Measurements from ENCODE around the gene KRT83.

Gene KRT83

GRCh38 chr12:52317468-52318052 is 3.6 kb downstream of the KRT83 start:
- TF ChIP-seq FOXP2 (optimal IDR thresholded peaks at IDR 0.05; ENCODE audit: borderline replicate concordance, extremely low read depth, extremely low read length, insufficient read depth) (no peak), TAF1 (IDR thresholded peaks at IDR 0.05; ENCODE audit: borderline replicate concordance, insufficient read depth, low read length) (no peak), SIN3A (IDR thresholded peaks at IDR 0.05; ENCODE audit: borderline replicate concordance, insufficient read depth, low read length) (no peak), POLR2AphosphoS5 (IDR thresholded peaks at IDR 0.05; ENCODE audit: low read depth, low read length) (no peak), REST (IDR thresholded peaks at IDR 0.05; ENCODE audit: insufficient read depth in 1 of 2, low read depth in 2 of 2, low read length in 2 of 2) (no peak)

GRCh38 chr12:52316701-52317100 is 4.5 kb downstream of the KRT83 start:
- no peak for TF ChIP-seq TAF1 (IDR thresholded peaks at IDR 0.05; ENCODE audit: borderline replicate concordance, insufficient read depth, low read length)
- no peak for TF ChIP-seq SIN3A (IDR thresholded peaks at IDR 0.05; ENCODE audit: borderline replicate concordance, insufficient read depth, low read length)
- TF ChIP-seq REST (IDR thresholded peaks at IDR 0.05; ENCODE audit: insufficient read depth in 1 of 2, low read depth in 2 of 2, low read length in 2 of 2): no peak

GRCh38 chr12:52316290-52316689 is 4.9 kb downstream of the KRT83 start:
- TF ChIP-seq SIN3A (IDR thresholded peaks at IDR 0.05; ENCODE audit: borderline replicate concordance, insufficient read depth, low read length) (no peak), TAF1 (IDR thresholded peaks at IDR 0.05; ENCODE audit: borderline replicate concordance, insufficient read depth, low read length) (no peak), REST (IDR thresholded peaks at IDR 0.05; ENCODE audit: insufficient read depth in 1 of 2, low read depth in 2 of 2, low read length in 2 of 2) (no peak), POLR2AphosphoS5 (IDR thresholded peaks at IDR 0.05; ENCODE audit: low read depth, low read length) (no peak), FOXP2 (optimal IDR thresholded peaks at IDR 0.05; ENCODE audit: borderline replicate concordance, extremely low read depth, extremely low read length, insufficient read depth) (no peak)

DNA sequence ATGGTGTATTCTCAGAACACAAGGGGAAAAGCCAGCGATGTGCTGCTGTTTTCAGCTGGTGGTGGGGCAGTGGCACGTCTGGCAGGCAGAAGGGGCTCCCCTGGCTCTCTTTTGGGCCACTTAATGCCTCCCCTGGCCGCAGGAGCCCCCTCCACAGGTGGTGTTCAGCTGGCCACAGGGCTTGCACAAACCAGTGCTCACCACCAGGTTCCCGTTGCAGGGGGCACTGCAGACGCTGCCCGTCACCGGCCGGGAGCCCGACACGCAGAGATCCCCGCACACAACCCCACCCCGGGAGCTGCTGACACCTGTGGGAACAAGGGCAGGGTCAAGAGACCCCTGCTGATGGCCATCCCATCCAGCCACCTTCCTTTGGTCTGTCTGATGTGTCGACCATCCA is 6.7 kb downstream of the KRT83 start:
- no peak for TF ChIP-seq SIN3A (IDR thresholded peaks at IDR 0.05; ENCODE audit: borderline replicate concordance, insufficient read depth, low read length)
- no peak for TF ChIP-seq REST (IDR thresholded peaks at IDR 0.05; ENCODE audit: insufficient read depth in 1 of 2, low read depth in 2 of 2, low read length in 2 of 2)
- no peak for TF ChIP-seq POLR2AphosphoS5 (IDR thresholded peaks at IDR 0.05; ENCODE audit: low read depth, low read length)
- no peak for TF ChIP-seq TAF1 (IDR thresholded peaks at IDR 0.05; ENCODE audit: borderline replicate concordance, insufficient read depth, low read length)
- no peak for TF ChIP-seq FOXP2 (optimal IDR thresholded peaks at IDR 0.05; ENCODE audit: borderline replicate concordance, extremely low read depth, extremely low read length, insufficient read depth)

GRCh38 chr12:52313926-52314325 is 7.3 kb downstream of the KRT83 start:
- TF ChIP-seq SIN3A (IDR thresholded peaks at IDR 0.05; ENCODE audit: borderline replicate concordance, insufficient read depth, low read length): no peak
- TF ChIP-seq POLR2AphosphoS5 (IDR thresholded peaks at IDR 0.05; ENCODE audit: low read depth, low read length): no peak
- TF ChIP-seq REST (IDR thresholded peaks at IDR 0.05; ENCODE audit: insufficient read depth in 1 of 2, low read depth in 2 of 2, low read length in 2 of 2): no peak
- TF ChIP-seq FOXP2 (optimal IDR thresholded peaks at IDR 0.05; ENCODE audit: borderline replicate concordance, extremely low read depth, extremely low read length, insufficient read depth): no peak
- no peak for TF ChIP-seq TAF1 (IDR thresholded peaks at IDR 0.05; ENCODE audit: borderline replicate concordance, insufficient read depth, low read length)

Measured in PFSK-1 (cell line).